Gastroesophageal sphincter (tissue), 3 donors: ENCODE measurements around the gene MOB3A.

Experiments
- EP300 ChIP-seq: sonication (generic); formaldehyde crosslinking; IDR thresholded peaks from one replicate; pipeline ENCODE4 v1.6.1; 2017; ENCODE audit warnings: antibody characterized with exemption, mild to moderate bottlenecking
- POLR2A ChIP-seq, 2 donors: fragments of 450-650 bp; IDR thresholded peaks; one replicate each; pipeline ENCODE4 v1.6.1; 2017; ENCODE audit warnings: antibody characterized with exemption in 2 of 2, mild to moderate bottlenecking in 2 of 2, moderate library complexity in 1 of 2
- POLR2AphosphoS5 ChIP-seq: sonication (generic); formaldehyde crosslinking; IDR thresholded peaks from one replicate; pipeline ENCODE4 v1.6.1; 2017; ENCODE audit warnings: antibody characterized with exemption
- TF ChIP-seq, protein P1 (sequence below), 4 experiments: fragments of 200-600 bp in 2 of 4; fragments of 450-650 bp in 2 of 4; sonication (generic) in 1 of 4; IDR thresholded peaks; one replicate each; pipeline ENCODE4 v1.5.1; 2017 to 2019; ENCODE audit warnings: antibody characterized with exemption in 4 of 4, mild to moderate bottlenecking in 2 of 4, moderate library complexity in 2 of 4

DNA sequence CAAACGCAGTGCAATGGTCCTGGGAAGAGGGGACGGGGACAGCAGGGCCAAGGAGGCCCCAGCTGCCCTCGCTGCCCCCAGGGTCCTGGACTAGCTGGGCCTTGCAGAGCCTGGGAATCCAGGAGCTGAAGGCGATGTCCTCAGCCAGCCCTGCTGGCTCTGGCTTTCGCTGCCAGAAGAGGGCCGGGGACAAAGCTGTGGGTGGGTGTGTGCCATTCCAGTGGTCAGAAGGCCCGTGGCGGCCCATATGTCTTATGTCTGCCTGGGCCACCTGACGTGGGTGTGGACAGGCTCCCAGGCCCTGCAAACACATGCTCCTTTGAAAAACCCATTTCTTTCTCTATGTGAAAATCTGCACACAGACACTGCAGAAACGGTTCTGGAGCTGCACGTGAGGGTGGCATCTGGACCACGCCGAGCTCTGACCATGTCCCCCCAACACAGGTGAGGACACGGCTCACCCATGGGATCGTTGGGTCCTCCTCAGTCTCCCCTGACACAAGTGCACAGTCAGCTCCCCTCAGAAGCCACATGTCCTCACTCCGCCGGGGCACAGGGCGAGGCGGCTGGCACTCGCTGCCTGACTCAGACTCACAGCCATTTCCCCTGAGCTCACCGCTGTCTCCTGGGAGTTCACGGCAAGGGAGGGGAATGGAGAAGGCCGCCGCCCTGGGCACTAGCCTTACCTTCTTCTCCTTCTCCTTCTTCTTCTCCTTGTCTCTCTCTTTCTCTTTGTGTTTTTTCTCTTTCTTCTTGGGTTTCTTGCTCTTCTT lies 17.5 kb upstream of the MOB3A start:
- TF ChIP-seq POLR2A (IDR thresholded peaks at IDR 0.05) (no peak), POLR2AphosphoS5 (no peak), EP300 (no peak)
- TF ChIP-seq, protein P1, sequence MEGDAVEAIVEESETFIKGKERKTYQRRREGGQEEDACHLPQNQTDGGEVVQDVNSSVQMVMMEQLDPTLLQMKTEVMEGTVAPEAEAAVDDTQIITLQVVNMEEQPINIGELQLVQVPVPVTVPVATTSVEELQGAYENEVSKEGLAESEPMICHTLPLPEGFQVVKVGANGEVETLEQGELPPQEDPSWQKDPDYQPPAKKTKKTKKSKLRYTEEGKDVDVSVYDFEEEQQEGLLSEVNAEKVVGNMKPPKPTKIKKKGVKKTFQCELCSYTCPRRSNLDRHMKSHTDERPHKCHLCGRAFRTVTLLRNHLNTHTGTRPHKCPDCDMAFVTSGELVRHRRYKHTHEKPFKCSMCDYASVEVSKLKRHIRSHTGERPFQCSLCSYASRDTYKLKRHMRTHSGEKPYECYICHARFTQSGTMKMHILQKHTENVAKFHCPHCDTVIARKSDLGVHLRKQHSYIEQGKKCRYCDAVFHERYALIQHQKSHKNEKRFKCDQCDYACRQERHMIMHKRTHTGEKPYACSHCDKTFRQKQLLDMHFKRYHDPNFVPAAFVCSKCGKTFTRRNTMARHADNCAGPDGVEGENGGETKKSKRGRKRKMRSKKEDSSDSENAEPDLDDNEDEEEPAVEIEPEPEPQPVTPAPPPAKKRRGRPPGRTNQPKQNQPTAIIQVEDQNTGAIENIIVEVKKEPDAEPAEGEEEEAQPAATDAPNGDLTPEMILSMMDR (IDR thresholded peaks at IDR 0.05) = no peak
